Neural cell (in vitro differentiated cells): Measurements from ENCODE around the gene SERPINA3. TPM values are rescaled to one million over a fixed set of nuclear protein-coding genes. Genes with fewer than 3 reads are reported as not detected.

Experiments
- H2AFZ ChIP-seq: fragments of 200-600, 300-800 bp; sonication (generic), shearing (Covaris generic); 2 replicates; pipeline ENCODE4 v1.6.0; 2014; ENCODE audit warnings: low read depth, mild to moderate bottlenecking, antibody characterized with exemption, low read length, moderate library complexity
- H3F3A ChIP-seq: fragments of 200-600 bp; shearing (Covaris generic); 2 replicates; pipeline ENCODE4 v1.6.1; 2016; ENCODE audit warnings: mild to moderate bottlenecking, moderate library complexity, mixed read lengths, antibody characterized with exemption, low read length; ENCODE audit not compliant: insufficient read depth, poor library complexity, severe bottlenecking
- H3K27ac ChIP-seq: fragments of 200-600, 300-800 bp; sonication (generic), shearing (Covaris generic); 2 replicates; pipeline ENCODE4 v1.5.1; 2014; ENCODE audit warnings: mild to moderate bottlenecking, low read length, moderate library complexity
- H3K27me3 ChIP-seq: fragments of 300-800, 200-600 bp; sonication (generic), shearing (Covaris generic); 2 replicates; pipeline ENCODE4 v1.6.0; 2014; ENCODE audit warnings: mild to moderate bottlenecking, low read depth, low read length, moderate library complexity; ENCODE audit not compliant: insufficient read depth
- H3K36me3 ChIP-seq: fragments of 300-800, 200-600 bp; sonication (generic), shearing (Covaris generic); 2 replicates; pipeline ENCODE4 v1.5.1; 2014; ENCODE audit warnings: mild to moderate bottlenecking, antibody characterized with exemption, low read length, moderate library complexity; ENCODE audit not compliant: insufficient read depth
- H3K4me2 ChIP-seq: fragments of 300-800, 200-600 bp; sonication (generic), shearing (Covaris generic); 2 replicates; pipeline ENCODE4 v1.6.0; 2014; ENCODE audit warnings: mild to moderate bottlenecking, low read length
- H3K4me3 ChIP-seq: fragments of 300-800, 200-600 bp; sonication (generic), shearing (Covaris generic); 2 replicates; pipeline ENCODE4 v1.5.1; 2014; ENCODE audit warnings: mild to moderate bottlenecking, low read length, moderate library complexity
- H3K79me2 ChIP-seq: fragments of 200-600 bp; shearing (Covaris generic); replicated peaks from 2 replicates; pipeline ENCODE4 v1.6.0; 2014; ENCODE audit warnings: mild to moderate bottlenecking, low read length, moderate library complexity; ENCODE audit not compliant: insufficient read depth
- H3K9ac ChIP-seq: fragments of 300-800, 200-600 bp; sonication (generic), shearing (Covaris generic); 2 replicates; pipeline ENCODE4 v1.6.1; 2016; ENCODE audit warnings: mild to moderate bottlenecking, low read length, mixed read lengths
- H3K9me2 ChIP-seq: fragments of 200-600 bp; shearing (Covaris generic); 2 replicates; pipeline ENCODE4 v1.6.1; 2016; ENCODE audit warnings: mild to moderate bottlenecking, low read length, mixed read lengths; ENCODE audit not compliant: insufficient read depth
- H3K9me3 ChIP-seq: fragments of 200-600, 300-800 bp; sonication (generic), shearing (Covaris generic); 2 replicates; pipeline ENCODE4 v1.6.1; 2016; ENCODE audit warnings: mild to moderate bottlenecking, mixed run types, low read length, moderate library complexity, mixed read lengths
- H4K20me1 ChIP-seq: fragments of 200-600 bp; shearing (Covaris generic); 2 replicates; pipeline ENCODE4 v1.6.1; 2016; ENCODE audit warnings: mild to moderate bottlenecking, mixed run types; ENCODE audit not compliant: insufficient read depth
- CTCF ChIP-seq: fragments of 450-650 bp; IDR thresholded peaks from 2 replicates; pipeline ENCODE4 v1.5.1; 2014; ENCODE audit warnings: antibody characterized with exemption, mild to moderate bottlenecking, moderate library complexity; ENCODE audit not compliant: poor library complexity, severe bottlenecking
- EP300 ChIP-seq: fragments of 450-650 bp; conservative IDR thresholded peaks from 2 replicates; pipeline ENCODE4 v1.6.1; 2014; ENCODE audit warnings: antibody characterized with exemption, mild to moderate bottlenecking, moderate library complexity; ENCODE audit not compliant: poor library complexity, severe bottlenecking
- EZH2 ChIP-seq: fragments of 200-600, 300-800 bp; shearing (Covaris generic), sonication (generic); IDR thresholded peaks from 2 replicates; pipeline ENCODE4 v1.6.1; 2014; ENCODE audit warnings: antibody characterized with exemption, low read length, borderline replicate concordance, mild to moderate bottlenecking; ENCODE audit not compliant: insufficient read depth, poor library complexity, severe bottlenecking
- MXI1 ChIP-seq: fragments of 450-650 bp; conservative IDR thresholded peaks from 2 replicates; pipeline ENCODE4 v1.6.1; 2014; ENCODE audit warnings: antibody characterized with exemption, mild to moderate bottlenecking; ENCODE audit not compliant: poor library complexity, severe bottlenecking
- POLR2AphosphoS5 ChIP-seq: IDR thresholded peaks from 2 replicates; pipeline ENCODE4 v1.6.1; 2012
- RAD21 ChIP-seq: fragments of 450-650 bp; conservative IDR thresholded peaks from 2 replicates; pipeline ENCODE4 v1.6.1; 2014; ENCODE audit warnings: antibody characterized with exemption, mild to moderate bottlenecking, moderate library complexity
- REST ChIP-seq: IDR thresholded peaks from 2 replicates; pipeline ENCODE4 v1.6.1; 2012; ENCODE audit warnings: borderline replicate concordance
- SMC3 ChIP-seq: fragments of 450-650 bp; conservative IDR thresholded peaks from 2 replicates; pipeline ENCODE4 v1.6.1; 2014; ENCODE audit warnings: antibody characterized with exemption, mild to moderate bottlenecking, moderate library complexity; ENCODE audit not compliant: poor library complexity
- TAF1 ChIP-seq: IDR thresholded peaks from 2 replicates; pipeline ENCODE4 v1.6.1; 2012; ENCODE audit warnings: low read depth
- polyA plus RNA-seq: library from polyadenylated mRNA; depleted of rRNA; stranded (reverse); fragments of >200 nt; gene quantifications from 2 replicates; pipeline ENCODE4 v1.2.3, GENCODE V29; 2014

The SERPINA3 gene
- polyA plus RNA-seq, 1 donor from 2014 or later = not detected

GRCh38 chr14:94633121-94633520 lies 20.9 kb downstream of the SERPINA3 start:
- no peaks in the 10 kb centered on the region for H3K9me3 ChIP-seq
- H3K36me3 ChIP-seq = no peaks in the 10 kb centered on the region
- H3K4me3 ChIP-seq = no peak overlapping the region
- no peak overlapping the region for H3K4me2 ChIP-seq
- H3K9ac ChIP-seq = no peak overlapping the region
- H3K27me3 ChIP-seq = no peaks in the 10 kb centered on the region
- no peaks in the 10 kb centered on the region for H3K79me2 ChIP-seq
- H3K9me2 ChIP-seq = no peaks in the 10 kb centered on the region
- no peak for TF ChIP-seq EZH2
- TF ChIP-seq RAD21 = no peak
- no peak for TF ChIP-seq EP300
- no peak for TF ChIP-seq POLR2AphosphoS5
- no peak for TF ChIP-seq SMC3
- TF ChIP-seq MXI1 = no peak
- no peak overlapping the region for H3K27ac ChIP-seq
- no peaks in the 10 kb centered on the region for H4K20me1 ChIP-seq
- H2AFZ ChIP-seq = no peak overlapping the region
- no peaks in the 10 kb centered on the region for H3F3A ChIP-seq

- Histone ChIP-seq H3K27ac (no peak overlapping the region), H3K27me3 (no peaks in the 10 kb centered on the region), H4K20me1 (no peaks in the 10 kb centered on the region), H3K9me3 (no peaks in the 10 kb centered on the region), H3K9me2 (no peaks in the 10 kb centered on the region), H3K36me3 (no peaks in the 10 kb centered on the region), H2AFZ (no peak overlapping the region), H3K79me2 (no peaks in the 10 kb centered on the region), H3K4me2 (no peak overlapping the region), H3K9ac (no peak overlapping the region), H3F3A (no peaks in the 10 kb centered on the region), H3K4me3 (no peak overlapping the region)
- no peak for TF ChIP-seq REST
- TF ChIP-seq POLR2AphosphoS5 = no peak
- no peak for TF ChIP-seq CTCF
- TF ChIP-seq EZH2 = no peak
- TF ChIP-seq SMC3 = no peak
- no peak for TF ChIP-seq TAF1
- no peak for TF ChIP-seq RAD21
- TF ChIP-seq MXI1 = no peak
- no peak for TF ChIP-seq EP300
Measured at GRCh38 chr14:94635154-94635553, 23.0 kb downstream of the SERPINA3 start.
